ENCODE measurements around the gene CC2D2A. TPM values are rescaled to one million over a fixed set of nuclear protein-coding genes. Genes with fewer than 3 reads are reported as not detected.

CC2D2A gene
- total RNA-seq, 4 donors from 2014 or later: 8.7 to 25.6 (median 13.1) TPM

DNA sequence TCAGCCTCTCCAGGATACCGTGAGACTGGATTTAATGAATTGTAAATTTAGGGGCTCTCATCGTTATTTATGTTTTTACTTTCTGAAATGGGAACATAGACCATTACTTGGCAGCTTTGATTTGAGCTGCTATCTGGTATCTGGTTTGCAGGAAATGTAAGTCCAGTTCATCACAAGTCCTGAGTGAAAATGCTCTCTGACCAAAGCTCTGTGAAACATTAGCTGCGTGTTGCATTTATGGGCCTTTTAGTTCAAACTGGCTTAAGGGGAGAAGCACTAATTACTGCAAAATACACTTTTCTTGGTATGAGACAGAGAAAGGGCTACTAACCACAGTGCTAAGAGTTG is 420 bp downstream of the CC2D2A start:
- TF ChIP-seq, protein P1, sequence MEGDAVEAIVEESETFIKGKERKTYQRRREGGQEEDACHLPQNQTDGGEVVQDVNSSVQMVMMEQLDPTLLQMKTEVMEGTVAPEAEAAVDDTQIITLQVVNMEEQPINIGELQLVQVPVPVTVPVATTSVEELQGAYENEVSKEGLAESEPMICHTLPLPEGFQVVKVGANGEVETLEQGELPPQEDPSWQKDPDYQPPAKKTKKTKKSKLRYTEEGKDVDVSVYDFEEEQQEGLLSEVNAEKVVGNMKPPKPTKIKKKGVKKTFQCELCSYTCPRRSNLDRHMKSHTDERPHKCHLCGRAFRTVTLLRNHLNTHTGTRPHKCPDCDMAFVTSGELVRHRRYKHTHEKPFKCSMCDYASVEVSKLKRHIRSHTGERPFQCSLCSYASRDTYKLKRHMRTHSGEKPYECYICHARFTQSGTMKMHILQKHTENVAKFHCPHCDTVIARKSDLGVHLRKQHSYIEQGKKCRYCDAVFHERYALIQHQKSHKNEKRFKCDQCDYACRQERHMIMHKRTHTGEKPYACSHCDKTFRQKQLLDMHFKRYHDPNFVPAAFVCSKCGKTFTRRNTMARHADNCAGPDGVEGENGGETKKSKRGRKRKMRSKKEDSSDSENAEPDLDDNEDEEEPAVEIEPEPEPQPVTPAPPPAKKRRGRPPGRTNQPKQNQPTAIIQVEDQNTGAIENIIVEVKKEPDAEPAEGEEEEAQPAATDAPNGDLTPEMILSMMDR (IDR thresholded peaks at IDR 0.05; ENCODE audit: low read depth): no peak

DNA sequence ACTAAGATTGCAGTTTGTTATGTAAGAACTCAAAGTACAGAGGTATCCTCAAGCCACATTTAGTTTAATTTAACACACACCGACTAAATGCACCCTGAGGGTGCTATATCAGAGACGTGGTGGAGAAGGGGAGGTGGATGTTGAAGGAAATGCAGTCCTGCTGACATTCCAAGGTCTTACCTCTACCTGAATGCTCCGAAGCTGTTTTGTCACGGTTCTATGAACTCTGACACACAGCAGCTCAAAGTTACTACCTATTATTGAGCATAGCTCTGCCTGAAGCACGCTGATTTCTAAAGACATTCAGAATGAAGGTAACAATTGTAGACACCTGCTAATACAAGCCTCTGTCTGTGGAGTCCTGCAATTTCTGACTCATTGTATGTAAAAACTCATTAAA is 6.7 kb downstream of the CC2D2A start:
- TF ChIP-seq, protein P1 (IDR thresholded peaks at IDR 0.05; ENCODE audit: low read depth): no peak

DNA sequence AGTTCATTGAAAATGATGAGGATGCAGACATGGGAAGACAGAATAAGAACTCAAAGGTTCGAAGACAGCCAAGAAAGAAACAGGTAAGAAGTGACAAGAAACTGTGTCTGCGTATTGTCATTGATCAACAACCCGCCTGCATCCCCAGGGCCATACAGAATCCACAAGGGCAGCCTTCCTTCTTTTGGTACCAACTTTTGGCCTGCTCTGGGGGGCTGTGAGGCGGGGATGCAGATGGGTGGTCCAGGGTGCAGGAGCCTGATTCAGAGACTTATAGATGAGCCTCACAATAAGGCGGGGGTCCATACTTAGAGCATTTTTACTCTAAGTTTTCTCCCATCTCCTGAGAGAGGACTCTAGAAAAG is 9.0 kb downstream of the CC2D2A start:
- TF ChIP-seq, protein P1 (IDR thresholded peaks at IDR 0.05; ENCODE audit: low read depth): no peak

DNA sequence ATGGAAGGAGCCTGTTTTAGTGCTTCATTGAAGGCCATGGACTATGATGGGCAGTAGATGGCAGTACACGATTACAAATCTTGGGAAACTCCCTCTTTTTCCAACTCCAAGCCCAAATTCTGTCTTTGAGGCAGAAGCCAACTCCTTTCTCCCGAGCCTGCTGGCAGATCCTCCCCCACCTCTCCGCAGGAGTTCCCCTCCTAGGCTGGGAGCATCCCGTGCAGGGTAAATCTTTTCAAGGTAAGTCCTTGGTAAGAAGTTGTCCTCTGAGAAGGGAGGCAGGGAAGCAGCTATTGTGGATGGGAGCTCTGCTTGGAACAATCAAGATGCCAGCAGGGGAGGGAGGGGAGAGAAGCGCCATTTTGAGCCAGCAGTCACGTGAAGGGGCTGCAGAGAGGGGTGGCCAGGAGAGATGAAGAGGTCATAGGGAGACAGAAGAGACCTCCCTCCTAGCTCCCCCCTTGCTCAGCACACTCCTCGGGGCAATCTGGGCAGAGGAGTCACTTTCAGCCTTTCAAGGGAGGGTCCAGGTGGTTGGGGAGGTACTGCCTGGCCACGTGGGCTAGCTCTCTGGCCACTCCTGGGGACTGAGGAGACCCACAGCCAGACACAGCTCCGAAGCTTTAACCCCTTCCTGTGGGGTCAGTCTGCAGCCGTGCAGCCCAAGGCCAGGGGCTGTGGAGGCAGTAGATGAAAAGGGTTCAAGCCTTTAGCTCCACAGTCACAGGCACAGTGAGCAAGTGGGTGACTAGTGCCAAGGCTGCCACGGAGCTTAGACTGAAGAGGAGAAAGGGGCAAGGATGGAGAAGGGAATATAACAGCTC is 9.6 kb downstream of the CC2D2A start:
- TF ChIP-seq, protein P1 (IDR thresholded peaks at IDR 0.05; ENCODE audit: low read depth): no peak

DNA sequence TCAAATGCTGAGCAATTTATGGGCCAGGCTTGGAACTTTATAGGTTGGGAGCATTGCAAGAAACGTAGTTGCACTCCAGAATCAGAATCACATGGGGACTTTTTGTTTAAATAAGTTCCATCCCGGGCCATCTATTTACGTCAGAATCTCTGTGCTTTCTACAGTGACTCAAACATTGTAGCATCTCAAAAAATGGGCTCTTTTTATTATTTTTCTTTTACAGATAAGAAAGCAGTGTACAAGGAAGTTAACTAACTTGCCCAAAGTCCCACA is 10.2 kb downstream of the CC2D2A start:
- TF ChIP-seq, protein P1 (IDR thresholded peaks at IDR 0.05; ENCODE audit: low read depth): no peak

DNA sequence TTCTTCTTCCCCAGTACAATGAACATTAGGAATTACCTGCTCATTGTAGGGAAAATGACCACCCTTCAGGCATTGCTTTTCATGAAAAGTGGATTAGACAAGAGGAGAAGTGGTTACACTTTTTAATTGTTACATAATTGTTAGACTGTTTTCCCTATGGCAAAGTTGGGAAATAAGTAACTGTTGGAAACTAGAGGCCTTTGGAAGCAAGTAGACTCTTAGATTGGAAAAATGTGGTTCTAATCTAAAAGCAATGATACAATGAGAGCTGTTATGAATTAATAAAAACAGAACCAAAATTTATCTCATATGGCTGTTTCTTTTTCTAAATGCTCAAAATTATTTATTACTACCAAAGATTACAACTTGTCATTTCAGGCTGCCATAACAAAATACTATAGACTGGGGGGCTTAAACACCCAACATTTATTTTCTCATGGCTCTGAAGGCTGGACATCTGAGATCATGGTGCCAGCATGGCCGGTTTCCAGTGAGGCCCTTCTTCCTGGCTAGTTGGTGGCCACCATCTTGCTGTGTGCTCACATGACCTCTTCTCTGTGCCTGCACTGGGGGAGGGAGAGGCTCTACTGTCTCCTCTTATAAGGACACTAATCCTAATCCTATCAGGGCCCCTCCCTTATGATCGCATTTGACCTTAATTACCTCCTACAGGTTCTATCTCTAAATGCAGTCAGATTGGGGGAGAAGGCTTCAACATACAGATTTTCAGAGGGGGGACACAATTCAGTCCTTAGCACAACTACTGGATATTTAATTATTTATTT is 12.5 kb downstream of the CC2D2A start:
- TF ChIP-seq, protein P1 (IDR thresholded peaks at IDR 0.05; ENCODE audit: low read depth): no peak

DNA sequence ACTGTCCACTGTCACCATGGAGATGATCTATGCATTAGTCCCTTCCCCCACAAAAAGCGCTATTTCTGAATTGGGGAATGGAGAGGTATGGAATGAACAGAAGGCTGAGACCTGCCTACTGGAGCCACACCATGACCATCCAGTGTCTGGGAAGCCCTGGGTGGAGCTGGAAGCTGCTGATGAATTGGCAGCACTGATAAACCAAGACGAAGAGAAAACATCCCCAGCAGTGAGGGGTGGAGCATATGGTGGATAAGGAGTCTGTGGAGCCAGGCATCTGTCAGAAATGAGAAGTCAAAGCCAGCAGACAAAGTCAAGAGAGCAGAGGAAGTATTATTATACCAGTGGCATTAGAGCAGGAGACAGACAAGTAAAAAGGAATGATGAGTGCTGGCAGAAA is 13.2 kb downstream of the CC2D2A start:
- TF ChIP-seq, protein P1 (IDR thresholded peaks at IDR 0.05; ENCODE audit: low read depth): no peak

All from subcutaneous adipose tissue (tissue), 4 donors.